Mucosa of rectum (tissue), 2 donors: ENCODE data around the gene PIK3CA.
"Not testable (repeated sequence)": the region's sequence is repeated elsewhere in the genome, so short reads cannot be mapped to it uniquely, and the experiment has no call there.

Experiments used
- H3K27ac ChIP-seq, 2 donors: one replicate each; pipeline ENCODE4 v1.7.0; 2013; ENCODE audit warnings: inconsistent platforms in 2 of 2, low read depth in 2 of 2, low read length in 2 of 2
- H3K27me3 ChIP-seq, 2 donors: one replicate each; pipeline ENCODE4 v1.7.0; 2013; ENCODE audit warnings: low read length in 2 of 2; ENCODE audit not compliant: control insufficient read depth in 2 of 2, insufficient read depth in 2 of 2
- H3K36me3 ChIP-seq, 2 donors: one replicate each; pipeline ENCODE4 v1.7.0; 2013; ENCODE audit warnings: low read length in 2 of 2; ENCODE audit not compliant: control insufficient read depth in 2 of 2, insufficient read depth in 2 of 2
- H3K4me1 ChIP-seq, 2 donors: one replicate each; pipeline ENCODE4 v1.7.0; 2013; ENCODE audit warnings: low read length in 2 of 2, mild to moderate bottlenecking in 1 of 2; ENCODE audit not compliant: control insufficient read depth in 2 of 2, insufficient read depth in 2 of 2
- H3K4me3 ChIP-seq, 2 donors: one replicate each; pipeline ENCODE4 v1.7.0; 2013; ENCODE audit warnings: low read length in 2 of 2
- H3K9ac ChIP-seq, 2 donors: one replicate each; pipeline ENCODE4 v1.7.0; 2013; ENCODE audit warnings: low read length in 2 of 2, low read depth in 1 of 2, mild to moderate bottlenecking in 1 of 2
- H3K9me3 ChIP-seq, 2 donors: one replicate each; pipeline ENCODE4 v1.7.0; 2013; ENCODE audit warnings: low read length in 2 of 2; ENCODE audit not compliant: control insufficient read depth in 2 of 2
- donor health status: healthy.
- donor health status: Normal muscosa, but diverticular disease.

Gene PIK3CA

GRCh38 chr3:179268400-179269051 lies 120.4 kb downstream of the PIK3CA start:
- no peaks in the 10 kb centered on the region for H3K9me3 ChIP-seq
- H3K36me3 ChIP-seq: no peaks in the 10 kb centered on the region

GRCh38 chr3:179269152-179269707 lies 121.1 kb downstream of the PIK3CA start:
- Histone ChIP-seq H3K4me3 (no peak overlapping the region), H3K9ac (no peak overlapping the region), H3K27ac (no peak overlapping the region), H3K4me1 (no peaks in the 10 kb centered on the region), H3K9me3 (no peaks in the 10 kb centered on the region), H3K36me3 (no peaks in the 10 kb centered on the region), H3K27me3 (no peaks in the 10 kb centered on the region)

More at GRCh38 chr3:179268400-179269051, 120.4 kb downstream of the PIK3CA start:
- Histone ChIP-seq H3K27ac (no peak overlapping the region), H3K4me1 (no peaks in the 10 kb centered on the region), H3K27me3 (no peaks in the 10 kb centered on the region), H3K9ac (no peak overlapping the region), H3K4me3 (no peak overlapping the region)

- no peaks in the 10 kb centered on the region for H3K36me3 ChIP-seq
- H3K9me3 ChIP-seq: no peaks in the 10 kb centered on the region
- H3K27ac ChIP-seq: no peak overlapping the region
- H3K9ac ChIP-seq: no peak overlapping the region
- H3K4me3 ChIP-seq: no peak overlapping the region
- no peaks in the 10 kb centered on the region for H3K4me1 ChIP-seq
- H3K27me3 ChIP-seq: no peaks in the 10 kb centered on the region
Measured at GRCh38 chr3:179272385-179272784, 124.2 kb downstream of the PIK3CA start.

- H3K9ac ChIP-seq, H3K27me3 ChIP-seq, H3K27ac ChIP-seq: not testable (repeated sequence)
Measured at GRCh38 chr3:179274434-179274833, 126.3 kb downstream of the PIK3CA start.

GRCh38 chr3:179276001-179276400 lies 127.8 kb downstream of the PIK3CA start:
- H3K36me3 ChIP-seq: no peaks in the 10 kb centered on the region
- no peaks in the 10 kb centered on the region for H3K4me1 ChIP-seq
- no peaks in the 10 kb centered on the region for H3K27me3 ChIP-seq

More at GRCh38 chr3:179274434-179274833, 126.3 kb downstream of the PIK3CA start:
- not testable (repeated sequence) for H3K4me3 ChIP-seq, H3K36me3 ChIP-seq, H3K4me1 ChIP-seq, H3K9me3 ChIP-seq

GRCh38 chr3:179276743-179277142 lies 128.6 kb downstream of the PIK3CA start:
- no peak overlapping the region for H3K27ac ChIP-seq
- no peaks in the 10 kb centered on the region for H3K4me1 ChIP-seq
- no peak overlapping the region for H3K9ac ChIP-seq
- no peaks in the 10 kb centered on the region for H3K9me3 ChIP-seq
- H3K4me3 ChIP-seq: no peak overlapping the region
- no peaks in the 10 kb centered on the region for H3K36me3 ChIP-seq
- no peaks in the 10 kb centered on the region for H3K27me3 ChIP-seq

More at GRCh38 chr3:179276001-179276400, 127.8 kb downstream of the PIK3CA start:
- no peak overlapping the region for H3K4me3 ChIP-seq
- no peak overlapping the region for H3K9ac ChIP-seq
- H3K27ac ChIP-seq: no peak overlapping the region
- no peaks in the 10 kb centered on the region for H3K9me3 ChIP-seq

GRCh38 chr3:179278151-179278550 lies 130.0 kb downstream of the PIK3CA start:
- H3K36me3 ChIP-seq: no peaks in the 10 kb centered on the region
- no peak overlapping the region for H3K4me3 ChIP-seq
- no peaks in the 10 kb centered on the region for H3K9me3 ChIP-seq
- no peak overlapping the region for H3K9ac ChIP-seq
- no peaks in the 10 kb centered on the region for H3K4me1 ChIP-seq
- no peaks in the 10 kb centered on the region for H3K27me3 ChIP-seq
- no peak overlapping the region for H3K27ac ChIP-seq

GRCh38 chr3:179278932-179279693 lies 131.0 kb downstream of the PIK3CA start:
- no peak overlapping the region for H3K27ac ChIP-seq
- H3K27me3 ChIP-seq: no peaks in the 10 kb centered on the region
- H3K9me3 ChIP-seq: no peaks in the 10 kb centered on the region
- no peaks in the 10 kb centered on the region for H3K4me1 ChIP-seq
- no peak overlapping the region for H3K4me3 ChIP-seq
- no peak overlapping the region for H3K9ac ChIP-seq
- H3K36me3 ChIP-seq: no peaks in the 10 kb centered on the region

GRCh38 chr3:179279837-179280236 lies 131.7 kb downstream of the PIK3CA start:
- no peak overlapping the region for H3K27ac ChIP-seq
- H3K9ac ChIP-seq: no peak overlapping the region
- H3K4me1 ChIP-seq: no peaks in the 10 kb centered on the region
- H3K9me3 ChIP-seq: no peaks in the 10 kb centered on the region
- no peak overlapping the region for H3K4me3 ChIP-seq
- H3K36me3 ChIP-seq: no peaks in the 10 kb centered on the region
- H3K27me3 ChIP-seq: no peaks in the 10 kb centered on the region

GRCh38 chr3:179281825-179282224 lies 133.7 kb downstream of the PIK3CA start:
- no peak overlapping the region for H3K4me3 ChIP-seq
- H3K36me3 ChIP-seq: no peaks in the 10 kb centered on the region
- no peaks in the 10 kb centered on the region for H3K4me1 ChIP-seq
- no peaks in the 10 kb centered on the region for H3K9me3 ChIP-seq
- no peak overlapping the region for H3K9ac ChIP-seq
- no peak overlapping the region for H3K27ac ChIP-seq
- H3K27me3 ChIP-seq: no peaks in the 10 kb centered on the region
